HT-29 (cell line): ENCODE measurements around the gene OTOGL. TPM values are rescaled to one million over a fixed set of nuclear protein-coding genes. Genes with fewer than 3 reads are reported as not detected.

Experiments used
- DNase-seq: peaks from one replicate; pipeline ENCODE4 v3.0.0-alpha.2; 2015; ENCODE audit warnings: low spot score
- total RNA-seq: library from RNA; depleted of rRNA; stranded (reverse); fragments of >200 nt; shearing (Covaris generic); gene quantifications from 2 replicates; pipeline ENCODE4 v1.2.3, GENCODE V29; 2014

The OTOGL gene
- total RNA-seq, 1 experiment from 2014 or later = 0.13 TPM

DNA sequence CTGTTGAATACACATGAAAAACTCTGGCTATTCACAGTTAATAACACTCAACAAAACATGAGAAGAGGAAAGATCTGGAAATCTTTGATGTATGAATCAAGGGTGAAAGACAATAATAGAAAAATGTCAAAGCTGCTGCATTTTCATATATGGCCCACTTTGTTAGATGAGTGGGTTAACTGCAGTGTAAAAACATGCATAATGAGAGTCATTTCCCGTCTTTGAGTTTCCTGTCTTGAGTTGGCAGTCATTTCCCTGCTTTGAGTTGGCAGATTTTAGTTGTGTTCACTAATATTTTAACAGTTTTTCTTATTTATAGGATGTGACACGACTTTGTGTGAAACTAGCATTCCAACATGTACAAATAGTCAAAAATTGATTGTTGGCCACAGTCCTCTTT, 256.8 kb downstream of the OTOGL start:
- no peak for DNase-seq

GRCh38 chr12:80359703-80360102, 260.4 kb downstream of the OTOGL start:
- DNase-seq = no peak

DNA sequence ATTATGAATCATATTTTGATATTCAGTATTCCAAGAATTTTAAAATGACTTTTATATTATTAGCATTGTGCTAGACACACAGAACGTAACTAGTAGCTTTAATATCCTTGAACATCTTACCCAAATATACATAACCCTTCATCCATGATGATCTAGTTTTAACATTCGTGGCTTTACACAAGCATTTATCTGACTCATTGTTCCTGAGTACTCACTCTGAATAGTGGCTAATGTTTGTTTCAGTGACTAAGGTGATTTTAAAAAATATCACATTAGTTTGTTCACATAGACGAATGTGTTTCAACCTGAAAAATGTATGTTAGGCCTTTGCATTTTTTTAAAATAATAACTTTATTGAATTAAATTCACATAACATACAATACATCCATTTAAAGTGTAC, 264.7 kb downstream of the OTOGL start:
- DNase-seq = no peak

GRCh38 chr12:80373666-80374065, 274.3 kb downstream of the OTOGL start:
- DNase-seq = peak; percentile 22

- no peak for DNase-seq
Observed at GRCh38 chr12:80374615-80375014, 275.3 kb downstream of the OTOGL start.

DNA sequence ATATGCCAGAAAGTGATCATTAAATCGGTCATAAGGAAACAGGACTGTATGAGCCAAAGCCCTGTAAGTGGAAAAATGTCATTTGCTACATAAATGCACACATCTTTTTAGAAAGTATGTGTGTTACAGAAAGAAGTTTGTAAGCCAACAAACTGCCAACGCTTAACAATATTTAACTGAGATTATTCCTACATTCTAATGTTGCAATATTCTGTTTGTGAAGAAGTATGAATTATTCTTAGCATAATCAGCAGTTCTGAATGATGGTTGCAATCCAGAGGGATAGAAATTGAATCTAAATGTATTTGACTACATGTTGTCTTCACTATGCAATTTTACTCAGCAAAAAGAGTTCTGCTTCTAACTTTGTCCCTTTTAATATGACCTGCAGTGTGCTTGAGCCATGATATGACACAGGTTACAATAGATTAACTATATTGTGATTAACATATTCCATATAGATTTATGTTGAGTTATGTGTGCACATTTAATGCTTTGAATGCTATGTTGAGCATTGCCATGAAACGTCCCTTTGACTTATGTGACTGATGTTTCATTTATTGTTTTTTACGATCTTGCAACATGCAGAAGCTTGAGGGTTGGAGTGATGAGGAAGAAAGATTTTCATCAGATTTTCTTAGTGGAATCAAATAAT, 277.9 kb downstream of the OTOGL start:
- no peak for DNase-seq

GRCh38 chr12:80381121-80381520, 281.8 kb downstream of the OTOGL start:
- DNase-seq = no peak

GRCh38 chr12:80382254-80382653, 282.9 kb downstream of the OTOGL start:
- DNase-seq = no peak

DNA sequence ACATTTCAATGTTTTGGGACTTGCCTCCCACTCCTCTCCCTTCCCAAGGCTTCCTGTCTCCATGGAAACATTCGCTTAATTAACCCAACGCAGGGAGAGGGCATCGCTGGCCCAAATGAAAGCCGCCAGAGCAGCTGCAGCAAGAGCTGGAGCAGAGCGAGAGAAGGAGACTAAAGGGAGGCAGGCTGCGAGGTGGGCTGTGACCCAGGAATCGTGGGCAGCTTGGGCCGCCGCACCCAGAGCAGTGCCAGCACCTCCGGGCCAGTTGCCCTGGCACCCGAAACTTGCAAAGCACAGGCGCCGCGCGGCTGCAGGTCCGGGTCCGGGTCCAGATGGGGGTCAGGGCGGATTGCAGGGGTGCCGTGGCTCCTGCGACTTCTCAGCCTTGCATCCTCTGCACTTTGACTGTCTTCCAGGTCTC, 301.2 kb downstream of the OTOGL start:
- no peak for DNase-seq

- DNase-seq = no peak
Observed at GRCh38 chr12:80401191-80401590, 301.9 kb downstream of the OTOGL start.

DNA sequence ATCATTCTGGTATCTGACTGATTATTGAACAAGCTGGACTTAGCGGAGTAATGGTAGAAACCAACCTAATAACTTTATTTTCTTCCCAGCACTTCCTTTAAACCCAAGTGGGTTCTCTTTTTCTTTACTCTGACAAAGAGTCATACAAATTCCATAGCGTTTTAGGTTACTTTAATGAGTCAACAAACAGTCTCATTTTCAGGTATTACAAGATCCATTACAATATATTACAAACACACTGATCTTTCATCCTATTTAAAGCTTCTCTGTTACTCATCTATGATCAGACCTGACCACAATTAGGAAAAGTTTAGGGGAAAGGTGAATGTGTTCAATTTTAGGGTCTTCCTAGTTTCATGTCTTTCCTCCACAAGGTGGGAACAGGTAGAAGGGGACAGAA, 305.3 kb downstream of the OTOGL start:
- no peak for DNase-seq

GRCh38 chr12:80406253-80406652, 306.9 kb downstream of the OTOGL start:
- DNase-seq = no peak

DNA sequence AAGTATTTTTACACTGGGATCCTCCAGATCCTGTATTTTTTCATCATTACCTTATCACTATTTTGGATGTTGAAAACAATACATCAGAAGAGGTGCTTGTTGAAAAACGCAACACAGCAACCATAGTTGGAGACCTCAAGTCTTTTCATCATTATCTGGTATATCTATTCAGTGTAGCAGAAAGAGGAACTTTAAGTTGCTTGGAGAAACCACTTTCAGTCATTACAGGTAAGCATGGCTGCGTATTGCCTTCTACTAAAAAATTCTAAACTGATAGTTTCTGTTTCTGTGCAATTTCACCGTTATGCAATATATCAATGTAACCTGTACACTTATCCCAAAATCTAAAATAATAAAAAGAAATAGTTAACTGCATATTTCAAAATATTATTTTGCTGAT, 312.4 kb downstream of the OTOGL start:
- DNase-seq = no peak

DNA sequence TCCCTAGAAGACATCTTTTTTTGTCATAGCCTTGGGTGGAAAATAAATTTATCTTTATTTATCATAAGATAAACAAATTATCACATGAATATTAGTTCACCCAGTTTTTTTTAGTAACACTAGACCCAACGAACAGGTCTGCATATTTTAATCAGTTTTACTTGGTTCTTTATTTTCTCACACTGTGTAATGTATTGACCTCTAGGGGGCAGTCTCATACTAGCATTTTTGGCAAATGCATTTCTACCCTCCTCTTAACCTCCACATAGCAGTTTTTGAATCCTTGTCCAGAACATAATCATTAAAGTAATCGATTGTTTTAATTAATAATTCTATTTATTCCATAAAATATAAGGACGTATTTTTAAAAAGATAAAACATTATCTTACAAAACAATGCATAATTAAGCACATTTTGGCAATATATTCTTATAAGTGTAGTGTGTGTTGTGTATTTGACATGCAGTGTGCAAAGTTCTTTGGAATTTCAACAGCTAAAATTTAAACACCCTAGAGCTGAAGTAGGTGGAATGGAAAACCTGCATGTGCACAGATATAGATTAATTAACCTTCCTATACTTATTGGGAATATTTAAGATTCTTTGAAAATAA, 313.1 kb downstream of the OTOGL start:
- peak; percentile 48 for DNase-seq

DNA sequence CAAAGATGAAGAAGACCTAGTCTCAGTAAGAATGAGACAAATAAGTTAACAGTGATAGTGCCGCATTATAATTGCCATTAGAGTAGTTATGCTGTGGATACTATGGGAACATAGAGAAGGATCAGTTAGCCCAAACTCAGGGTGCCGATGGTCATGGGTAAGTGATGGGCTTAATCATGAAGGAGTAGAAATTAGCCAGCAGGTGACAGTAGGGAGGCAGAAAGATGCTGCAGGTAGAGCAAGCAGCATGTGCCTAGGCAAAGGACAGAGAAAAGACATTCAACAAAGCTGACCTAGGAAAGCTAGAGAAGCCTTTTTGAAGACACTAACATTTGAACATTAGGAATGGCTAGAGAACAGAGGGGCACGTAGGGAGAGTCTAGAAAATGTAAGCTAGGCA, 314.1 kb downstream of the OTOGL start:
- DNase-seq = no peak

DNA sequence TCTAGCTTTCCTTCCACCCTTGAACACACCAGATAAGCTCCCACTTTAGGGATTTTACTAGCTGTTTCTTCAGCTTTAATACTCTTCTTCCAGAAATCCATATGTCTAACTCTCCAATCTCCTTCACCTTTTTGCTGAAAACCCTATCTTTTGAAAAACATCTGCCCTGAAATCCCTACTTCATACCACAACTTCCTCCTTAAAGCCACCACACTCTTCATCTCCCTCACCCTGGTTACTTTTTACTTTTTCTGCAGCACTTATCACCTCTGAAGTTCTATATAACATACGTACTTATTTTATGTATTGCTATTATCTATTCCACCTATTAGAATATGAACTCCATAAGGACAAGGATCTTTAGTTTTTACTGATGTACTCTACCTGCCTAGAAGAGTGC, 316.1 kb downstream of the OTOGL start:
- no peak for DNase-seq

GRCh38 chr12:80419644-80420043, 320.3 kb downstream of the OTOGL start:
- no peak for DNase-seq

- no peak for DNase-seq
Observed at GRCh38 chr12:80420075-80420474, 320.7 kb downstream of the OTOGL start.

- no peak for DNase-seq
Observed at GRCh38 chr12:80422550-80422949, 323.2 kb downstream of the OTOGL start.
